GM12892 (cell line): ENCODE results near the gene ERBB4.

Experiments
- DNase-seq: peaks from one replicate; pipeline ENCODE4 v3.0.0; 2011; ENCODE audit not compliant: insufficient read length
- FAIRE-seq: peaks from 2 replicates; lab custom pipeline; 2011; peaks lifted over from hg19 to GRCh38; lab: Jason Lieb, UNC
- POLR2A ChIP-seq: IDR thresholded peaks from 2 replicates; pipeline ENCODE4 v1.6.1; 2011; ENCODE audit warnings: low read depth, low read length, control low read depth
- POLR2AphosphoS5 ChIP-seq: IDR thresholded peaks from 2 replicates; pipeline ENCODE4 v1.6.1; 2011; ENCODE audit warnings: low read depth, low read length, control low read depth
- TAF1 ChIP-seq: IDR thresholded peaks from 2 replicates; pipeline ENCODE4 v1.6.1; 2011; ENCODE audit warnings: low read depth, mild to moderate bottlenecking, control low read depth, low read length, borderline replicate concordance

Gene ERBB4

GRCh38 chr2:211397764-211398163, 1140.8 kb downstream of the ERBB4 start:
- TF ChIP-seq TAF1 (no peak), POLR2AphosphoS5 (no peak), POLR2A (no peak)
- DNase-seq (no peak), FAIRE-seq (no peak)

- FAIRE-seq (no peak), DNase-seq (no peak)
- TF ChIP-seq TAF1: no peak
- TF ChIP-seq POLR2AphosphoS5: no peak
- TF ChIP-seq POLR2A: no peak
Measured at GRCh38 chr2:211396815-211397214, 1141.8 kb downstream of the ERBB4 start.

- no peak for FAIRE-seq
- no peak for TF ChIP-seq POLR2A
- no peak for TF ChIP-seq TAF1
- DNase-seq: no peak
Measured at GRCh38 chr2:211391189-211391567, 1147.4 kb downstream of the ERBB4 start.

GRCh38 chr2:211390536-211391188, 1147.9 kb downstream of the ERBB4 start:
- TF ChIP-seq POLR2A (no peak), TAF1 (no peak), POLR2AphosphoS5 (no peak)
- DNase-seq (no peak), FAIRE-seq (no peak)

- FAIRE-seq: no peak
- no peak for TF ChIP-seq TAF1
- TF ChIP-seq POLR2A: no peak
- TF ChIP-seq POLR2AphosphoS5: no peak
- no peak for DNase-seq
Measured at GRCh38 chr2:211387734-211388133, 1150.9 kb downstream of the ERBB4 start.

- DNase-seq (no peak), FAIRE-seq (no peak)
- TF ChIP-seq POLR2AphosphoS5: no peak
- TF ChIP-seq TAF1: no peak
- no peak for TF ChIP-seq POLR2A
Measured at GRCh38 chr2:211380041-211380440, 1158.6 kb downstream of the ERBB4 start.

GRCh38 chr2:211376410-211376809, 1162.2 kb downstream of the ERBB4 start:
- no peak for FAIRE-seq
- no peak for DNase-seq
- TF ChIP-seq TAF1 (no peak), POLR2AphosphoS5 (no peak), POLR2A (no peak)

- TF ChIP-seq POLR2A (no peak), TAF1 (no peak), POLR2AphosphoS5 (no peak)
- FAIRE-seq: no peak
- DNase-seq: no peak
Measured at GRCh38 chr2:211373203-211373602, 1165.4 kb downstream of the ERBB4 start.

GRCh38 chr2:211371465-211371864, 1167.1 kb downstream of the ERBB4 start:
- FAIRE-seq (no peak), DNase-seq (no peak)
- TF ChIP-seq POLR2AphosphoS5 (no peak), POLR2A (no peak), TAF1 (no peak)

- FAIRE-seq (no peak), DNase-seq (no peak)
- no peak for TF ChIP-seq POLR2A
- TF ChIP-seq TAF1: no peak
- no peak for TF ChIP-seq POLR2AphosphoS5
Measured at GRCh38 chr2:211368467-211368866, 1170.1 kb downstream of the ERBB4 start.

- DNase-seq (no peak), FAIRE-seq (no peak)
- no peak for TF ChIP-seq TAF1
- TF ChIP-seq POLR2AphosphoS5: no peak
- TF ChIP-seq POLR2A: no peak
Measured at GRCh38 chr2:211367711-211368110, 1170.9 kb downstream of the ERBB4 start.

- no peak for FAIRE-seq
- TF ChIP-seq POLR2AphosphoS5 (no peak), TAF1 (no peak), POLR2A (no peak)
Measured at GRCh38 chr2:211367293-211367692, 1171.3 kb downstream of the ERBB4 start.

GRCh38 chr2:211364911-211365310, 1173.7 kb downstream of the ERBB4 start:
- no peak for DNase-seq
- no peak for TF ChIP-seq POLR2A
- TF ChIP-seq POLR2AphosphoS5: no peak
- no peak for TF ChIP-seq TAF1
- peak; percentile 54 for FAIRE-seq

More at GRCh38 chr2:211367293-211367692, 1171.3 kb downstream of the ERBB4 start:
- DNase-seq: no peak
